ENCODE results near the gene LZTS3.
"Not testable (repeated sequence)": the region's sequence is repeated elsewhere in the genome, so short reads cannot be mapped to it uniquely, and the experiment has no call there.

LZTS3 gene

DNA sequence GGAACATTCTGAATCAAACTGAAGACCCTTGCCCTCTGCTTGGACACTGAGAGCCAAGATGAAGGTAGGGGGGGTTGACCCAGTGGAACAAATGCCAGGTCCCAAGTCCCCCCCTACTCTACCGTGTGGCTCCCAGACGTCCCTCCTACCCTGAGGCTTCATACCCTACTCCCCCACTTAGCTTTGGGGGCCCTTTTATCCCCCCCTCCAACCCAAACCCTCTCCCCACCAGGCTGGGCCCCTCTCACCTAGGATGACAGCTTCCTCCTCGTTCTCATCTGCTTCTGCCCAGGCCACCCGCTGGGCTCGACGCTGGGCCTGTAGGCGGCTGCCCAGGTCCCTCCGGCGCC lies 29.6 kb upstream of the LZTS3 start:
- no peak for TF ChIP-seq JUND (IDR thresholded peaks at IDR 0.05; ENCODE audit: low read depth)
- in situ Hi-C loops (cut with HindIII; ENCODE audit: low pct_unique_long_range_greater_than_20kb, low sequenced_read_pairs), result no loop called here
- DNase-seq (ENCODE audit: low read depth in 1 of 2, low spot score in 1 of 2), result no peak

DNA sequence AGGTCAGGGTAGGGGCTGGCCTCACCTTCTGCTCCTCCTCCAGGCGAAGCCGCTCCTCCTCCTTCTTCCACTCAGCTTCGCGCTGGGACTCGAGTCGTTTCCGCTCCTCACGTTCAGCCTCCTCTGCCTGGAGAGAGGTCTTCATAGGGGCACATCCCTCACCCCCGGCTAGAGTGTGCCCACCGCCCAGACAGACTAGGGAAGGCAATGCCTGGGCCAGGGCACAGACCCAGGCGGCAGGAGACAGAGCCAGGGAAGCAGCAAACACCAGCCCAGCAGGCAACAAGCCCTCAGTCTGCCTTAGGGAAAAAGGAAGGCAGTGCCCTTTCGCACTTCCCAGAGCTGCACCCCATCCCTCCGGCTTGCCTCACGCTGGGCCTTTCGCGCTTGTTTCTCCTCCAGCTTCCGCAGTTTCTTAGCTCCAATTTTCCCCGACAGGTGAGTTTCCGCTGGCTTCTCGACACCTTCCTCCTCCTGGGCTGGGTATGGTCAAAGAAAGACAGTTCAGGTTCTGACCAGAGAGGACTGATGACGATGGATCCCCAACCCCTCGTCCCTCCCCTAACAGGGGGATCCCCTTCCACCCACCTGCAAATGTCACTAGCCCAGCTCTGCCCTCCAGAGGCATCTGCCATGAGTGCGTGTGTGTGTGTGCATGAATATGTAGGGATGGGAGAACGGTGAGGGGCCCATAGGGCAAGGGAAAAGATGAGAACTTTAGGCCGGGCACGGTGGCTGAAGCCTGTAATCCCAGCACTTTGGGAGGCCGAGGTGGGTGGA lies 26.8 kb upstream of the LZTS3 start:
- no peak for DNase-seq (ENCODE audit: low read depth in 1 of 2, low spot score in 1 of 2)
- in situ Hi-C loops (cut with HindIII; ENCODE audit: low pct_unique_long_range_greater_than_20kb, low sequenced_read_pairs), result no loop called here
- TF ChIP-seq JUND (IDR thresholded peaks at IDR 0.05; ENCODE audit: low read depth), result no peak

- TF ChIP-seq JUND (IDR thresholded peaks at IDR 0.05; ENCODE audit: low read depth), result no peak
- DNase-seq (ENCODE audit: low read depth in 1 of 2, low spot score in 1 of 2), result no peak
- in situ Hi-C loops (cut with HindIII; ENCODE audit: low pct_unique_long_range_greater_than_20kb, low sequenced_read_pairs), result no loop called here
These were observed 25.9 kb upstream of the LZTS3 start for GRCh38 chr20:3199206-3199605.

- no peak for TF ChIP-seq JUND (IDR thresholded peaks at IDR 0.05; ENCODE audit: low read depth)
- in situ Hi-C loops (cut with HindIII; ENCODE audit: low pct_unique_long_range_greater_than_20kb, low sequenced_read_pairs), result no loop called here
- no peak for DNase-seq (ENCODE audit: low read depth in 1 of 2, low spot score in 1 of 2)
These were observed 22.4 kb upstream of the LZTS3 start for GRCh38 chr20:3195590-3196237.

DNA sequence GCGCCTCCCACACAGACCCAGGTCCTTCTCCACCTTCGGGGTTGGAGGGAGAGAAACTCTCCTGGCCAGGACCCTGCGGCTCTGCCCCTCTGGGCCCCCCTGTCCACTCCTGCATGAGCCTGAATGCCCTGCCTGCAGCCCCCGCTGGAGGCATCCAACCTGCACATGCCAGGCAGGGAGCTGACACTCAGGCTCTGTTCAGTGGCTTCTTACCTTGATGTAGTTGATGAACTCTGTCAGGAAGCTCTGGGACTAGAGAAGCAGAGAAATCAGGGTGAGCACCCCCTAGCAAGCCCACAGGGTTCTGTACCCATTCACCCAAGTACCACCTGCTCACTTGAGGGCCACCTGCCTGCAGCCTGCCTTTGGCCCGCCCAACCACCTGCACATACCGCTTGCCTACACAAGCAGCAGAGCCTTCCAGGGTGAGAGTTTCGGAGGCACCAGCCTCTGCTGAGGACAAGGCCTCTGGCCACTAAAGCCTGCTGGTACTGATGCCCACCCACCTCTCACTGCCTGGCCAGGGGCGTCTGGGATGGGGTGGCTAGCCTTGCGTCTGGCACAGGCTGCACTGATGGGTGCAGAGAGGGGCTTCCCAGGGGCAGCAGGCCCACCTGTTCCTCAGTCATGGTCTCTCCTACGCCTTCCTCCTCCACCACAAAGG lies 21.4 kb upstream of the LZTS3 start:
- in situ Hi-C loops (cut with HindIII; ENCODE audit: low pct_unique_long_range_greater_than_20kb, low sequenced_read_pairs), result no loop called here
- DNase-seq (ENCODE audit: low read depth in 1 of 2, low spot score in 1 of 2), result no peak
- no peak for TF ChIP-seq JUND (IDR thresholded peaks at IDR 0.05; ENCODE audit: low read depth)

- no peak for TF ChIP-seq JUND (IDR thresholded peaks at IDR 0.05; ENCODE audit: low read depth)
- DNase-seq (ENCODE audit: low read depth in 1 of 2, low spot score in 1 of 2), result no peak
- in situ Hi-C loops (cut with HindIII; ENCODE audit: low pct_unique_long_range_greater_than_20kb, low sequenced_read_pairs), result no loop called here
These were observed 20.7 kb upstream of the LZTS3 start for GRCh38 chr20:3193806-3194616.

DNA sequence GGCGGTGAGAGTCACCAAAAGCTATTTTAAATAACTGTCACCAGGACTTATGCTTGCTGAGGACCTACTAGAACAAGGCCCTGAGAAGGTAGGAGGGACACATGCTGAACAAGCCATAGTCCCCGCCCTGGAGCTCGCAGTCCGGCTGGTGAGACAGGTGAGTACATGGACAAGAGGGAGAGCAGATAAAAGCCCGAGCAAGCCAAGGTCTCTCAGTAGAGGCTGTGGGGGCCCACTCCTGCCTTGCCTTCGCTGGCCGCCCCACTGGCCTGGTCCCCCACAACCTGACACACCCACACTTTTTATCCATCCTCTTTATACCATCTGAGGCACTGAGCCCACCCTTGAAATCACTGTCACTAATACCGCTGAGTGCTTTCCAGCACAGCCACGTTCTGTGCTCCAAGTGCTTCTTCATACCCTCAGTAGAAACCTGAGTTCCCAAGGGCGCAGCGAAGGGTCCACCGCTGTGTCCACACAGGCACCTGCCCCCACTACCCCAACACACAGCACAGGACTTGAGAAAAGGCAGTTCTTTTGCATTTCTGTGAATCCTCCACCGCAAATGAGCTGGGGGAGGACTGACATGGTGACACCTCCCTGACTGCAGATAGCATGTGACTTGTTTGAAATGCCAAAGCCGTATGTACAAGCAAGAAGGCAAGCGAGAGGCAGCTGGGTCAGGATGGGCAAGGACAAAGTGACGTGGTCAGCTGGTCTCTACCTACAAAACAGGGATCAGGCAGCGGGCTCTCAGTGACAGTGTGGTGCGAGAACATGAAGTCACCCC lies 19.1 kb upstream of the LZTS3 start:
- DNase-seq (ENCODE audit: low read depth in 1 of 2, low spot score in 1 of 2), result no peak
- no peak for TF ChIP-seq JUND (IDR thresholded peaks at IDR 0.05; ENCODE audit: low read depth)
- in situ Hi-C loops (cut with HindIII; ENCODE audit: low pct_unique_long_range_greater_than_20kb, low sequenced_read_pairs), result no loop called here

- TF ChIP-seq JUND (IDR thresholded peaks at IDR 0.05; ENCODE audit: low read depth), result no peak
- in situ Hi-C loops (cut with HindIII; ENCODE audit: low pct_unique_long_range_greater_than_20kb, low sequenced_read_pairs), result no loop called here
- DNase-seq (ENCODE audit: low read depth in 1 of 2, low spot score in 1 of 2), result no peak
These were observed 17.3 kb upstream of the LZTS3 start for GRCh38 chr20:3190681-3191111.

DNA sequence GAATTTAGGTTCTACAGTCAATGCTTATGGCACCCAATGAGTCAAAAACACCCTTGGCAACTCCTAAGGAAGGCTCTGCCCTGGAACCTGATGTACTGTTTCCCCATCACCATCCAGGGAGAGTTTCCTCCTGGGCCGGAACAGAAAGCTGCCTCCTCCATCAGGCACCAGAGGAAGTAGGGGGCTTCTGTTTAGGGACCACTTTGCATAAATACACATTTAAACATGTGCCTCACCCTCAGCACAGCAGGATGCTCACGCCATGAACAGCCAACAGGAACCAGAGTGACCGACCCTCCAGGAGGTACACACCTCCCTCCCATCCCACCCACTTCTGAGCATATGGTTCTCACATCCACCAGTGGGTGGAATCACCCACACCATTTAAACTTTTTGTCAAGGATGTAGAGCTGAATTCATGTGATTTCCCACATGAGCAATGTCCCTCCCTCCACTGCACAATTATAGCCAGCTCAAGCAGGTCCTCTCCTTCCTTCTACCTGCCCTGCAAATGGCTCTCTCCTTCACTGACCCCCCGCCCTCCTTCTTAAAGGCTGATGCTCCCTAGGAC lies 16.3 kb upstream of the LZTS3 start:
- DNase-seq (ENCODE audit: low read depth in 1 of 2, low spot score in 1 of 2), result no peak
- in situ Hi-C loops (cut with HindIII; ENCODE audit: low pct_unique_long_range_greater_than_20kb, low sequenced_read_pairs), result no loop called here
- no peak for TF ChIP-seq JUND (IDR thresholded peaks at IDR 0.05; ENCODE audit: low read depth)

DNA sequence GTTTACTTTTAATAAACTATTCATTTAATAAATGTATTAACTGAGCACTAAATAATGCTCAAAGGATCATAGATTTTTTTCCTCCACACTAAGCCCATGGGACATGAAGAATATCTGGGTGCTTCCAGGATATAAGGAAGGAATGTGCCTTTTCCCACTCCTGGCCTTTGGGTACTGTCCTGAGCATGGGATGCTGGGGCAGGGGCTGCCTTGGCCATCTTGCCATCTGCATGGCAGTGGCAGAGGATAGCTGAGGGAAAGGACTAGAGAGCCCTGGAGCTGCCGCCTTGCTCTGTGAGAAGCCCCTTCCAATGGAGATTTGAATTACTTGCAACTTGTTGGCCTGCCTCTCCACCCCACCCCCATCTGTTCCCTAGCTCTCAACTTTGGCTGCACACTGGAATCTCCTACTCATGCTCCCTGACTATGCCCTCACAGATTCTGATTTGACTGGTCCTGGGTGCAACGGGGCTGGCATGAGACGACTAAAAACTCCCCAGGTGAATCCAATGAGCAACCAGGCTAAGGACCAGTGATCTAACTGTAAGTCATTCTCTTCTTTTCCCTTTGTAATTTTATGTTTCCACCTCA lies 15.6 kb upstream of the LZTS3 start:
- TF ChIP-seq JUND (IDR thresholded peaks at IDR 0.05; ENCODE audit: low read depth), result no peak
- in situ Hi-C loops (cut with HindIII; ENCODE audit: low pct_unique_long_range_greater_than_20kb, low sequenced_read_pairs), result no loop called here

GRCh38 chr20:3187861-3188260 lies 14.5 kb upstream of the LZTS3 start:
- in situ Hi-C loops (cut with HindIII; ENCODE audit: low pct_unique_long_range_greater_than_20kb, low sequenced_read_pairs); DNase-seq (ENCODE audit: low read depth in 1 of 2, low spot score in 1 of 2): not testable (repeated sequence)

More for the DNA sequence above, 15.6 kb upstream of the LZTS3 start:
- DNase-seq (ENCODE audit: low read depth in 1 of 2, low spot score in 1 of 2), result no peak

All from T47D (cell line).